Smooth muscle cell (in vitro differentiated cells): ENCODE results near the gene CCDC3. TPM values are rescaled to one million over a fixed set of nuclear protein-coding genes. Genes with fewer than 3 reads are reported as not detected.

Experiments used
- DNase-seq: peaks from one replicate; lab custom pipeline; 2025; ENCODE audit not compliant: unreplicated experiment; lab: John Stamatoyannopoulos, UW
- H2AFZ ChIP-seq: fragments of 200-600 bp; sonication (generic); 2 replicates; pipeline ENCODE4 v1.6.0; 2016; ENCODE audit warnings: antibody characterized with exemption, low read depth, mild to moderate bottlenecking
- H3F3A ChIP-seq: fragments of 200-600 bp; sonication (generic); 2 replicates; pipeline ENCODE4 v1.6.0; 2017; ENCODE audit warnings: antibody characterized with exemption, low read depth
- H3K27ac ChIP-seq: fragments of 200-600 bp; sonication (generic); 2 replicates; pipeline ENCODE4 v1.5.1; 2016; ENCODE audit warnings: low read depth, mild to moderate bottlenecking
- H3K27me3 ChIP-seq: fragments of 200-600 bp; sonication (generic); 2 replicates; pipeline ENCODE4 v1.6.1; 2016; ENCODE audit warnings: low read depth, mild to moderate bottlenecking
- H3K36me3 ChIP-seq: fragments of 200-600 bp; sonication (generic); 2 replicates; pipeline ENCODE4 v1.5.1; 2016; ENCODE audit warnings: low read depth
- H3K4me1 ChIP-seq: fragments of 200-600 bp; sonication (generic); 2 replicates; pipeline ENCODE4 v1.5.1; 2016; ENCODE audit warnings: low read depth
- H3K4me2 ChIP-seq: fragments of 200-600 bp; sonication (generic); 2 replicates; pipeline ENCODE4 v1.6.0; 2016; ENCODE audit warnings: mild to moderate bottlenecking
- H3K4me3 ChIP-seq: fragments of 200-600 bp; sonication (generic); 2 replicates; pipeline ENCODE4 v1.5.1; 2016; ENCODE audit warnings: mild to moderate bottlenecking
- H3K79me2 ChIP-seq: fragments of 200-600 bp; sonication (generic); 2 replicates; pipeline ENCODE4 v1.6.0; 2016; ENCODE audit warnings: low read depth, mild to moderate bottlenecking
- H3K9ac ChIP-seq: fragments of 200-600 bp; sonication (generic); 2 replicates; pipeline ENCODE4 v1.6.0; 2016; ENCODE audit warnings: low read depth
- H3K9me3 ChIP-seq: fragments of 200-600 bp; sonication (generic); replicated peaks from 2 replicates; pipeline ENCODE4 v1.5.1; 2016; ENCODE audit warnings: low read depth
- H4K20me1 ChIP-seq: fragments of 200-600 bp; sonication (generic); 2 replicates; pipeline ENCODE4 v1.6.0; 2016; ENCODE audit warnings: low read depth
- WGBS: methylation state at CpG from one replicate; pipeline ENCODE4 v1.1.7; 2016; ENCODE audit warnings: low lambda C conversion rate; 5-methylcytosine and 5-hydroxymethylcytosine counted together
- polyA plus RNA-seq: library from polyadenylated mRNA; unstranded; fragments of >200 nt; fragmentation: Nextera tagmentation; extraction: Ambion mirVana; gene quantifications from 2 replicates; pipeline ENCODE4 v1.2.1, GENCODE V29; 2016
- total RNA-seq: library from RNA; depleted of rRNA; stranded (reverse); fragments of >200 nt; gene quantifications from 2 replicates; pipeline ENCODE4 v1.2.3, GENCODE V29; 2014
- TF ChIP-seq, protein P1 (sequence below): fragments of 200-600 bp; sonication (generic); IDR thresholded peaks from 2 replicates; pipeline ENCODE4 v1.5.1; 2017; ENCODE audit warnings: borderline replicate concordance, mild to moderate bottlenecking, antibody characterized with exemption; ENCODE audit not compliant: insufficient read depth, poor library complexity, severe bottlenecking

The CCDC3 gene
- total and polyA plus RNA-seq, 2 experiments from 2014 or later, result 39.2 to 46.0 TPM

DNA sequence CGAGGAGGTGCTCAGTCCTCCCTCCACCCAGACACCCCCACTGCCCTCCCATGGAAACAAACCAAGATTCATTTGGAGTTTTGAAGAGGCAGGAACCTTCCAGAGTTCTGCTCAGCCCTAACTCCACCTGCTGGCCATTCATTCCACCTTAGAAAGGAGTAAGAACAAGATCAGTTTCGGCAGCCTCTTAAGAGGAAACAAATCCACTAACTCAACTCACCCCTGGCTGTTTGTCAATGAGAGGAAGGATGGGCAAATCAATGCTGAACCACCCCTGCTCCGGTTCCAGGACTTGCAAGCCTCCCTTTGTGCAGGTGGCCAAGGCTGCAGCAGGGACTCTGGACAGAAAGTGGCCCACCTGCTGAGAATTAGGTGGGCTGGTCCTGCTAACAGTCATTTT lies 26.2 kb downstream of the CCDC3 start:
- H3K4me3 ChIP-seq, result no peak overlapping the region
- TF ChIP-seq, protein P1, sequence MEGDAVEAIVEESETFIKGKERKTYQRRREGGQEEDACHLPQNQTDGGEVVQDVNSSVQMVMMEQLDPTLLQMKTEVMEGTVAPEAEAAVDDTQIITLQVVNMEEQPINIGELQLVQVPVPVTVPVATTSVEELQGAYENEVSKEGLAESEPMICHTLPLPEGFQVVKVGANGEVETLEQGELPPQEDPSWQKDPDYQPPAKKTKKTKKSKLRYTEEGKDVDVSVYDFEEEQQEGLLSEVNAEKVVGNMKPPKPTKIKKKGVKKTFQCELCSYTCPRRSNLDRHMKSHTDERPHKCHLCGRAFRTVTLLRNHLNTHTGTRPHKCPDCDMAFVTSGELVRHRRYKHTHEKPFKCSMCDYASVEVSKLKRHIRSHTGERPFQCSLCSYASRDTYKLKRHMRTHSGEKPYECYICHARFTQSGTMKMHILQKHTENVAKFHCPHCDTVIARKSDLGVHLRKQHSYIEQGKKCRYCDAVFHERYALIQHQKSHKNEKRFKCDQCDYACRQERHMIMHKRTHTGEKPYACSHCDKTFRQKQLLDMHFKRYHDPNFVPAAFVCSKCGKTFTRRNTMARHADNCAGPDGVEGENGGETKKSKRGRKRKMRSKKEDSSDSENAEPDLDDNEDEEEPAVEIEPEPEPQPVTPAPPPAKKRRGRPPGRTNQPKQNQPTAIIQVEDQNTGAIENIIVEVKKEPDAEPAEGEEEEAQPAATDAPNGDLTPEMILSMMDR, result peak; percentile 14
- H3K27ac ChIP-seq, result no peak overlapping the region
- H3K9ac ChIP-seq, result no peak overlapping the region
- H3K36me3 ChIP-seq, result no peaks in the 10 kb centered on the region
- no peaks in the 10 kb centered on the region for H3K27me3 ChIP-seq
- 92% methylated on average over 3 of the region's 3 CpGs for WGBS
- H3F3A ChIP-seq, result peaks cover 22% of the 10 kb centered on the region
- H3K4me2 ChIP-seq, result no peak overlapping the region
- DNase-seq, result no peak
- no peaks in the 10 kb centered on the region for H3K9me3 ChIP-seq
- H2AFZ ChIP-seq, result no peak overlapping the region
- H3K4me1 ChIP-seq, result peaks cover 17% of the 10 kb centered on the region
- no peaks in the 10 kb centered on the region for H4K20me1 ChIP-seq
- no peaks in the 10 kb centered on the region for H3K79me2 ChIP-seq

DNA sequence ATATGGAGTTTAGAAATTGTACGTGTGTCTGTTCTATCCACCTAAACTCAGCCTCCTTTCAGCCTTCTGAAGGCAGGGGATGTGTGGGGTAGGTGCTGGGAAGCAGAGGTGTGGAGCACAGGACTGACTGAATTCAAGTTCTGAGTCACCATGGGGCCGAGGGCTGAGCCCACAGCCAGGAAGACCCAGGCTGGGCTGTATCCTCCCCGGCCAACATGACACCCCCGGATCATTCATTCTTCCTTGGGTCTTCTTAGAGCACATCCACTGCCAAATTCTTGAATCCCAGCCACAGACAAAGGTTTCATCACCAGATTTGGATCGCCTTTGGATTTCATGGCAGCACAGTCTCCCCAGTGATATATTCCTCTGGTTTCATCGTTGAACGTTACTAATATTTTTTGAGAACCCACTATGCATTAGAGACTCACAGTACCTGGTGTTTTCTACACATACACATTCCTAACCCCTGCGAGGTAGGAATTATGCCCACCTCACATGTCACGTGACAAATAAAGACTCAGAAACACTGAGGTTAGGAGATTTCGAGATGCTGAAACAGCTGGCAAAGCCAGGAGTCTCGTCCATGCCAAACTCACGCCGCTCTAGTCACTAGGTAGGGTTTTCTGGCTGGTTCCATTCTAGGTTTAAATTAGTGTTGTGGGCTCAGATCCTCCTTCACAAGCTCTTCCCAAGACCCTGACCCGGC lies 26.9 kb downstream of the CCDC3 start:
- H3K27ac ChIP-seq, result no peak overlapping the region
- DNase-seq, result no peak
- WGBS, result 90% methylated on average over 14 of the region's 14 CpGs
- H3K36me3 ChIP-seq, result no peaks in the 10 kb centered on the region
- H3K9ac ChIP-seq, result no peak overlapping the region
- no peaks in the 10 kb centered on the region for H3K27me3 ChIP-seq
- no peaks in the 10 kb centered on the region for H3K9me3 ChIP-seq
- no peak overlapping the region for H3K4me2 ChIP-seq
- peaks cover 18% of the 10 kb centered on the region for H3F3A ChIP-seq
- H4K20me1 ChIP-seq, result no peaks in the 10 kb centered on the region
- H3K4me1 ChIP-seq, result peaks cover 11% of the 10 kb centered on the region
- no peaks in the 10 kb centered on the region for H3K79me2 ChIP-seq
- no peak overlapping the region for H3K4me3 ChIP-seq
- TF ChIP-seq, protein P1, result no peak
- no peak overlapping the region for H2AFZ ChIP-seq

DNA sequence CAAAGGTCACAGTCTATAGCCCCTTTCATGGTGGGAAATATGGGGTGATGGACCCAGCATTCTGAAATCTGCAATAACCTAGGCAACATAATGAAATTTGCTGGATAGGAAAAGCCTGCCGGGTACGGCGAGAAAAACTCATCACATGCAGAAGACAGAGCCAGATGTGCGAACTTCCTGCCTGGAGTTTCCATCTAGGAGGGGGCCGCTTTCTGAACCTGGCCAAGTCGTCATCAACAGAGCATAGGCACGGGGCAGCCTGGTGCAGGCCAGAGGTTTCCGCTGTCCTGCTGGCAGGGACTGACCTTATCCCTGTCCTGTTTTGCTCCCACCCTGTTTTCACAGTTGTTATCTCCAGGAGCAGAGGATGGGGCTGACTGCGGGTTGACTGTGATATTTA lies 27.4 kb downstream of the CCDC3 start:
- Histone ChIP-seq H3K4me3 (no peak overlapping the region), H3K4me2 (no peak overlapping the region), H4K20me1 (no peaks in the 10 kb centered on the region), H2AFZ (no peak overlapping the region), H3K9me3 (no peaks in the 10 kb centered on the region), H3K36me3 (no peaks in the 10 kb centered on the region), H3K27ac (no peak overlapping the region), H3F3A (peaks cover 12% of the 10 kb centered on the region), H3K27me3 (no peaks in the 10 kb centered on the region), H3K4me1 (peaks cover 8% of the 10 kb centered on the region), H3K79me2 (no peaks in the 10 kb centered on the region), H3K9ac (no peak overlapping the region)
- DNase-seq, result no peak
- 95% methylated on average over 9 of the region's 9 CpGs for WGBS
- TF ChIP-seq, protein P1, result no peak

DNA sequence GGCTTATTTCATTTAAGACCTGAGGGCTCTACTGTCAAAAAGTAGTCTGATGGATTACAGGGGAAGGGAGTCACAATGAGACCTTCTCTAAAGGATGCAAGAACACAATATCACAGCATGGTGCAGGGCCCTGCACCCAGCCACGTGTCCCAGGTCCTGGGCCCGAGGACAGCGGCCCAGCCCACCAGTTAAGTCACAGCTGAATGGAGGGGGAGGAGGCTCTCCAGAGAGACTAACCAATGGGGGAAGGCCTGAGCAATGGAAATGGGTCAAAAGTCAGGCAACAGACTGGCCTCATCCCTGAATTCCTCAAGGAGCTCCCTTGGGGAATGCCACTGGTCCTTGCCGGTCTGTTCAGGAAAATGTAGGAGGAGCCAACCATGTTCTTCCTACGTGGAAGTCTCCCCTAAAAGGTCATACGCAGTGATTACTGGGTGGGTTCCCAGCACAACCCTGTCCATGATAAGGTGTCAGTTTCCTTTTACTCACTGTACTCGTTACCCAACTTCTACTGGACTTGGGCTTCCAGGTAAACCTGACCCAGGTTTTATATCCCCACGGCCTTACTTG lies 28.3 kb downstream of the CCDC3 start:
- Histone ChIP-seq H3F3A (peaks cover 4% of the 10 kb centered on the region), H3K27ac (no peak overlapping the region), H3K4me3 (no peak overlapping the region), H3K36me3 (no peaks in the 10 kb centered on the region), H3K4me2 (no peak overlapping the region), H3K4me1 (no peaks in the 10 kb centered on the region), H3K79me2 (peaks cover 4% of the 10 kb centered on the region), H4K20me1 (no peaks in the 10 kb centered on the region), H2AFZ (no peak overlapping the region), H3K27me3 (no peaks in the 10 kb centered on the region), H3K9ac (no peak overlapping the region), H3K9me3 (peaks cover 2% of the 10 kb centered on the region)
- WGBS, result 90% methylated on average over 8 of the region's 8 CpGs
- TF ChIP-seq, protein P1, result no peak
- DNase-seq, result no peak
